ENCODE measurements around the gene SPRR4. TPM values are rescaled to one million over a fixed set of nuclear protein-coding genes. Genes with fewer than 3 reads are reported as not detected.

The SPRR4 gene
- total RNA-seq, 2 donors from 2014 or later = not detected

DNA sequence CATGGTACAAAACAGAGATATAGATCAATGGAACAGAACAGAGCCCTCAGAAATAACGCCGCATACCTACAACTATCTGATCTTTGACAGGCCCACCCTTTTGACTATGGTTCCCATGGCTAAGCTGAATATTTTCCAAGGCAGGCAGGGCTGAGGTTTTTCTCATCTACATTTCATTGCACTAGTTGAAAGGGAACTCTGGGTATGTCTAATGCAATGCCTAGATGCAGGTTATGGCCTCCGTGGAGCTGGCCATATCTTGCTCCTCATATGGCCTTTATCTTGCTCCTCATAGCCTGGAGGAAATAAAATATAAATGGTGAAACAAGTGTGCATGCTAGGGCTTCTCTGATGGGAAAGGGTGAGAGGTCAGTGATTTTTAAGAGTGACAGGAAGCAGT lies 12.9 kb upstream of the SPRR4 start:
- DNase-seq (ENCODE audit: low spot score) (no peak), ATAC-seq (no peak)
- no peaks in the 10 kb centered on the region for H3K36me3 Mint-ChIP-seq
- no peaks in the 10 kb centered on the region for H3K4me1 Mint-ChIP-seq (ENCODE audit: low read depth in 2 of 2)
- no peaks in the 10 kb centered on the region for H3K9me3 Mint-ChIP-seq
- H3K27me3 Mint-ChIP-seq = peaks cover 8 to 9% of the 10 kb centered on the region in 2 donors
- H3K27ac Mint-ChIP-seq = no peak overlapping the region
- H3K4me3 Mint-ChIP-seq = no peak overlapping the region

DNA sequence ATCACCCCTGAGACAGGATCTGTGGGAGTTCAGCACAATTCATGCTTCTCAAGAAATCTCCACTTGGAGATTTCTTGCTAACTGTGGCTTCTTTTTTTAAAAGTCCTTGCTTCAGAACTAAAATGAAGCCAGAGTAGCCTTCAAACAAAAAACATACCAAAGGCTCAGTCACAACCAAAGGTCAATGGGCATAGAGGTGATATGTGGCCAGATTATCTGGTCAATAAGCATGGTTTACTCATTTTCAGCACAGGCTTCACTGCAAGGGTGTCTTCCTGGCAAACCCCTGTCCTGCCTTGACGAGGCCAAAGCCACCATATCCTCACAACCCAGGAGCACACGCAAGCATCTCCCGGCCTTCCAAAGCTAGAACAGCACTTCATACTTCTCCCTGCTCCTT lies 11.2 kb upstream of the SPRR4 start:
- Mint-ChIP-seq H3K27me3 (peaks cover 7 to 8% of the 10 kb centered on the region in 2 donors), H3K9me3 (no peaks in the 10 kb centered on the region), H3K4me1 (ENCODE audit: low read depth in 2 of 2) (no peaks in the 10 kb centered on the region), H3K27ac (no peak overlapping the region), H3K36me3 (no peaks in the 10 kb centered on the region), H3K4me3 (no peak overlapping the region)
- DNase-seq (ENCODE audit: low spot score) (no peak), ATAC-seq (no peak)

DNA sequence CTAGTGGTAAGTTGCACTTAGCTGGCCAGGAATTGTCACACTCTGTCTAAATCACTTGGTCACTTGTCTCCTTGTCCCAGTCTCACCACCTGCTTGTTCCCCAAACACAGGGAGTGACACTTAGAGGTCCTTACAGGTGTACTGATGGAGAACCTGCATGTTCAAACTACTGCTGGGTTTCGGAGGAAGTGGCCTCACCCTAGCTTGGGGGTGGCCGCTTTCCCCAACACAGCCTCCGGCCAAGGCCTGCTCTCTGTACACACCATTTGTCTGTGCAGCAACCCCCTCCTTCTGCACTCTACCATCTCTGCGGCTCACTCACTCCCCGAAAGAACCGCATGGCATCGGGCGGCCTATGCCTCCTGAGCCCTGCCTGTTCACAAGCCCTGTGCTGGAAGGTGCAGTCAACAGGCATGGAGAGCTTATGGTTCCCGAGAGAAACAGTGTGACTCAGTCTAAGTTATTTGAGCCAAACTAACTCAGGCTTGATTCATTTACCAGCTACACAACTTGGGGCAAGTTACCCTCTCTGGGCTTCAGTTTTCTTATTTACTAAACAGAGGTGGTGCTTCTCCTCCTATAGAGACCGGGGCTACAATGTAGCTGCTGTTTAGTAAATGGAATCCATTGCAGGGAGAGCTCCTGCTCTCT lies 10.5 kb upstream of the SPRR4 start:
- ATAC-seq = peak in 1 of 2 donors; percentile 32
- no peaks in the 10 kb centered on the region for H3K36me3 Mint-ChIP-seq
- no peak overlapping the region for H3K4me3 Mint-ChIP-seq
- no peaks in the 10 kb centered on the region for H3K4me1 Mint-ChIP-seq (ENCODE audit: low read depth in 2 of 2)
- peaks cover 8 to 13% of the 10 kb centered on the region in 2 donors for H3K27me3 Mint-ChIP-seq
- no peaks in the 10 kb centered on the region for H3K9me3 Mint-ChIP-seq
- H3K27ac Mint-ChIP-seq = no peak overlapping the region
- DNase-seq (ENCODE audit: low spot score) = no peak

DNA sequence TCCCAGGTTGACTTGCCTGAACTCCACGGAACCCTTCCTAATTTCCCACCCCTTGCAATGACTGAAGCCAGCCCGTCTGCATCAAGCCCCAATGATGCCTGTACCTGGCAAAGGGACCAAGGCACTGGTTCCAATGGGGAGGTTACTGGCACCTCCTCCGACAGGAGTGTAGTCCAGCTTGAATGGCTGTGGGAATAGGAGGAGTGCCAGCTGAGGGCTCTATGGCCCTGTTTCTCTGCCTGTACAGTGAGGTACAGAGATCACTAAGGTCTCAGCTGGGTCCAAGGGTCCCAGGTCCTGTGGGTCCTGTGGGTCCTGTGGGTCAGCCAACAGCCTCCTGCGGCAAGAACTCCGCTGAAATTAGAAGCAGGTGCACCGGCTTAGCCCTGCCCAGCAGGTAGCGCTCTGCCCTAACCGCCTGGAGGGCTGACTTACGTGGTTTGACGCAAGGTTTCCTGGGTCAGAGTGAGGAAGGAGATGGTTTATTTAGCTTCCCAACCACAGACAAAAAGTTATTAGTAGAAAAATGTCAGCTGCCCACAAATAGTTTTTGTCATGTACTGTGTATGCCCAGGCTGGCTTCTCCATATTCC lies 9.9 kb upstream of the SPRR4 start:
- no peak overlapping the region for H3K4me3 Mint-ChIP-seq
- ATAC-seq = no peak
- no peak overlapping the region for H3K27ac Mint-ChIP-seq
- H3K36me3 Mint-ChIP-seq = no peaks in the 10 kb centered on the region
- peaks cover 10 to 19% of the 10 kb centered on the region in 2 donors for H3K27me3 Mint-ChIP-seq
- DNase-seq (ENCODE audit: low spot score) = no peak
- no peaks in the 10 kb centered on the region for H3K9me3 Mint-ChIP-seq
- H3K4me1 Mint-ChIP-seq (ENCODE audit: low read depth in 2 of 2) = no peaks in the 10 kb centered on the region

DNA sequence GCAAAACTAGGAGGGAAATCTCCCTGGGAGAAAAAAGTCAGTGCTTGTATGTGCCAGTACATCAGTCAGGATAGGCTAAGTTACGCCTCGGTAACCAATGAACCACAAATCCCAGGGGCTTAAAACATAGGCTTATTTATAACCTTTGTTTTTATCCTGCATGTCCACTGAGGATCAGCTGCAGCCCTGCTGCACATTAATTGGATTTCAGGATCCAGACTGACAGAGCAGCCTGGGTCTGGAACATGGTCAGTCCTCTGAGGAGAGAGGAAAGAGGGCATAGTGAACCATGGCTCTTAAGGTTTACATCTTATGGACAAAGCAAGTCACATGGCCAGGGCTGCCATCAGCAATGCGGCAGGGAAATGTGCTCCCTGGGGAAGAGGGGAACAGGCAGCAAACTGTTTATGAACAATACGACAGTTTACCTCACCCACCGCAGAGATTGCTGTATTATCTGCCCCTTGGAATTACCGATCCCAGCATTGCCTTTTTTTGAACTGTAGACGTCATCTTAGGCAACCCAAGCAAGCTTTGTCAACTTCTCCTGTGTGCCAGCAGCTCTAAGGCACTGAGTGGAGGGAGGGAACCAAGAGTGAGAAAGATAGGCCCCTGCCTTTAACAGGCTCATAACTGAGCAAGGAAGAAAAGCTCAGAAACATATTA lies 9.1 kb upstream of the SPRR4 start:
- ATAC-seq (no peak), DNase-seq (ENCODE audit: low spot score) (no peak)
- Mint-ChIP-seq H3K4me3 (no peak overlapping the region), H3K27ac (no peak overlapping the region), H3K36me3 (no peaks in the 10 kb centered on the region), H3K27me3 (peaks cover 10 to 20% of the 10 kb centered on the region in 2 donors), H3K4me1 (ENCODE audit: low read depth in 2 of 2) (no peaks in the 10 kb centered on the region), H3K9me3 (no peaks in the 10 kb centered on the region)

DNA sequence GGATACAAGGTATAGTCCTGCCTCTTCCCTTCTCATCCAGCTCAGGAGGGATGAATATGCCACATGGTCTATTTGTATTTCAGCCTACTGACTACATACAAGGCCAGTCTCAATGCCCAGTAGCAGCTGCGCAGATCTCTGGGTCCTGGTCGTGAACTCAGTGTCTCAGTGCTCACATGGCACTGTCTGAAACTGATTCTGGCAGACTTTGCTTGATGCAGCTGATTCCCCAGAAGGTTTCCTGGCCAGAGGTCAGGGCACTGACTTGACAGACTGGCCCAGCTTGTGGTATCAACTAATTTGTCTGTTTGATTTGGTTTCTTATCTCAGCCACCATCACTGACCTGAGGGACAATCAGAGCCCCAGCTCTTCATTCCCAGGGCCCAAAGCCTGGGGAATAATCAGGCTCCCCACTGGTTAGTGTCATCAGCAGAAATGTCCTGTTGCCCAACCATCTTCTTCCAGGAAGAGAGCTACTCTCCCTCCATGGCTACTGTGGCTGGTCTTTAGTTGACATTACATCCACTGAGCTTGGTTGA lies 7.5 kb upstream of the SPRR4 start:
- no peaks in the 10 kb centered on the region for H3K9me3 Mint-ChIP-seq
- ATAC-seq = no peak
- H3K4me1 Mint-ChIP-seq (ENCODE audit: low read depth in 2 of 2) = no peaks in the 10 kb centered on the region
- no peak overlapping the region for H3K4me3 Mint-ChIP-seq
- peaks cover 18 to 31% of the 10 kb centered on the region in 2 donors for H3K27me3 Mint-ChIP-seq
- H3K27ac Mint-ChIP-seq = no peak overlapping the region
- DNase-seq (ENCODE audit: low spot score) = no peak
- H3K36me3 Mint-ChIP-seq = no peaks in the 10 kb centered on the region

DNA sequence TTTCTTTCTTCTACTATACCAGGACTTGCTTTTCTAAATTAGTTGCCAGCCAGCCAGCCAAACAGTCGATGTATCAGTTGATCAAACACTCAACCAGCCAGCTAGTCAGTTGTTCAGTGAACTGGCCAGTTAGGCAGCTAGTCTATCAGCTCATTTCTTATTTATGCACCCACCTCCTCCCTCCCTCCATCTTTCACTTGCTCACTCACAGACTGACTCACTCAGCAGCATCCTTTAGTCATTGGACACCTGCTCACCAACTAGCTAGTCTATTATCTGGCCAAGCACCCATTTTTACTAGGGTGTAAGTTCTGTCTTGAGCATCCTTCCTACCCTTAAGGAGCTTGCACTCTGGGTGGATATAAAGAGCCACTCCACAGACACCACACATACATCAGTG lies 5.9 kb upstream of the SPRR4 start:
- H3K27me3 Mint-ChIP-seq = peaks cover 21 to 38% of the 10 kb centered on the region in 2 donors
- H3K36me3 Mint-ChIP-seq = no peaks in the 10 kb centered on the region
- no peaks in the 10 kb centered on the region for H3K4me1 Mint-ChIP-seq (ENCODE audit: low read depth in 2 of 2)
- ATAC-seq (peak in 1 of 2 donors; percentile 22), DNase-seq (ENCODE audit: low spot score) (no peak)
- H3K27ac Mint-ChIP-seq = no peak overlapping the region
- H3K4me3 Mint-ChIP-seq = no peak overlapping the region
- no peaks in the 10 kb centered on the region for H3K9me3 Mint-ChIP-seq

DNA sequence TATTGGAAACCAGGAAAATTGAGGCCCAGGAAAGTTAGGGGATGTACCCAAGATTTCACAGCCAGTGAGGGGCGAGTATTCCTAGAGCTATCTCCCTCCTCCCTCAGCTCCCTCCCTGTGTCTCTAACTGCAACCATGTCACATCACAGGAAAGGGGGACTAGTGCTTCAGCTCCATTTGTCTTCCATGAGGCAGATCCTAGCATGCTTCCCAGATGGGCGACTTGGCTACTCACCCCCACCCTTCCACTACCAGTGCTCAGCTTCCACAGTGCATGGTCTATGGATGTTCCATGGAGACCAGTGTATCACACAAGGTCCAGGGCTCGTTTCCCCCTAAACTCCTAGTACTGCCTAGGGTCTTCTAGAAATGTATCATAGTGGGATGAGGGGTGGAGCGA lies 4.6 kb upstream of the SPRR4 start:
- no peak for ATAC-seq
- Mint-ChIP-seq H3K9me3 (no peaks in the 10 kb centered on the region), H3K4me3 (no peak overlapping the region), H3K27me3 (peaks cover 19 to 38% of the 10 kb centered on the region in 2 donors), H3K36me3 (no peaks in the 10 kb centered on the region), H3K27ac (no peak overlapping the region), H3K4me1 (ENCODE audit: low read depth in 2 of 2) (no peaks in the 10 kb centered on the region)
- no peak for DNase-seq (ENCODE audit: low spot score)

DNA sequence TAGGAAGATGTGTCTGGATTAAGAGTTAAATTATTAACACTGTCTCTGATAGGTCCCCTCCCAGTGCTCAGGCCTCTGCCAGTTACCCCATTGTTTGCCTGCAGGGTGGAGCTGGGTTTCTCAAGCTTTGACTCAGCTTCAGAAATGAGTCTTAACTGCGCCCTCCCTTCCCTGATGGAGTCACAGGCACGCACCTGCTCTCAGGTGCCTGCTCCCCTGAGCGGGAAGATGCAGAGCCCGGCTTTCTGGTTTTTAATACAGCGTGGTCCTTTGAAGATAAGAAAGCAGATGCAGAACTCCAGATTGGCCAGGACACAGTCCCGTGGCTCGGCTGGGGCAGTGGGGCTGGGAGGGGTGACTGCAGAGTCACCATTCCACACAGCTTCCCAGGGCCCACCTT lies 3.2 kb upstream of the SPRR4 start:
- no peaks in the 10 kb centered on the region for H3K36me3 Mint-ChIP-seq
- DNase-seq (ENCODE audit: low spot score) (no peak), ATAC-seq (no peak)
- H3K27me3 Mint-ChIP-seq = peaks cover 21 to 43% of the 10 kb centered on the region in 2 donors
- no peak overlapping the region for H3K4me3 Mint-ChIP-seq
- H3K27ac Mint-ChIP-seq = no peak overlapping the region
- H3K9me3 Mint-ChIP-seq = no peaks in the 10 kb centered on the region
- no peaks in the 10 kb centered on the region for H3K4me1 Mint-ChIP-seq (ENCODE audit: low read depth in 2 of 2)

DNA sequence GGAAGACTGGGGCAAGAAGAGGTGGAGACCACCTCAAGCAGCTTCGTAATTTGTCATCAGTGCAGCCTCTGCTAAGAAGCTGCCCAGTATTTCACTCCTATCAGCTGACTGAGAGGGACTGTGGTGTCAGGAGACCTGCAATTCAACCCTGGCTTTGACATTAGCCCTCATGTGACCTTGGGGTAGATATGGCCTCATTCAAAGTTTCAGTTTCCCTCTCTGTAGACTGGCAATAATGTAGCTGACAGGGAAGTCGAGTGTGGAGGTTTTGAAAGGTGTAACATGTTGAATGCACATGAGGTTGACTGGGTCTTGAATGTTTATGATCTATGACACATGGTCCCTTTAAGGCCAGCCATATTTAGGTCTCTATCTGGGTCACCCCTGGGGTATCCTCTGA lies 2.2 kb upstream of the SPRR4 start:
- Mint-ChIP-seq H3K36me3 (no peaks in the 10 kb centered on the region), H3K9me3 (no peaks in the 10 kb centered on the region), H3K27me3 (peaks cover 28 to 54% of the 10 kb centered on the region in 2 donors), H3K4me3 (no peak overlapping the region), H3K27ac (no peak overlapping the region), H3K4me1 (ENCODE audit: low read depth in 2 of 2) (no peaks in the 10 kb centered on the region)
- DNase-seq (ENCODE audit: low spot score) = no peak
- ATAC-seq = no peak

DNA sequence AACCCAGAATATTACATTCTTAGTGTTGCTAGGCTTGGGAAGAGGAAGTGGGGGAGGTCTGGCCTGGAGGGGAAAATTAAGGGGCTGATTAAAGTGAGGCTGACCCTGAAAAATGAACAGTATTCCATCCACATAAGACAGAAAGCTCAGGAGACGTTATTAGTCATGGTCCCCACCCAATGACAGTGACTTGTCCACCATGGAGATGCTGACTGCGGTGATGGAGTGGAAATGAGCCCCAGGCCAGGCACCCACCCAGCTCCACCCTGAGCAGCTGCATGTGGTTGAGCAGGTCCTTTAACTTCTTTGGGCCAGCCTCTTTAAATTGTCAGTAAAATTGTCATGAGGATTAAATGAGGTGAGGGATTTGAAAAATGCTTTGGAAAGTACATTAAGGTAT lies 1.4 kb upstream of the SPRR4 start:
- Mint-ChIP-seq H3K4me1 (ENCODE audit: low read depth in 2 of 2) (no peaks in the 10 kb centered on the region), H3K27me3 (peaks cover 25 to 51% of the 10 kb centered on the region in 2 donors), H3K9me3 (no peaks in the 10 kb centered on the region), H3K4me3 (no peak overlapping the region), H3K36me3 (no peaks in the 10 kb centered on the region), H3K27ac (no peak overlapping the region)
- DNase-seq (ENCODE audit: low spot score) (no peak), ATAC-seq (no peak)

DNA sequence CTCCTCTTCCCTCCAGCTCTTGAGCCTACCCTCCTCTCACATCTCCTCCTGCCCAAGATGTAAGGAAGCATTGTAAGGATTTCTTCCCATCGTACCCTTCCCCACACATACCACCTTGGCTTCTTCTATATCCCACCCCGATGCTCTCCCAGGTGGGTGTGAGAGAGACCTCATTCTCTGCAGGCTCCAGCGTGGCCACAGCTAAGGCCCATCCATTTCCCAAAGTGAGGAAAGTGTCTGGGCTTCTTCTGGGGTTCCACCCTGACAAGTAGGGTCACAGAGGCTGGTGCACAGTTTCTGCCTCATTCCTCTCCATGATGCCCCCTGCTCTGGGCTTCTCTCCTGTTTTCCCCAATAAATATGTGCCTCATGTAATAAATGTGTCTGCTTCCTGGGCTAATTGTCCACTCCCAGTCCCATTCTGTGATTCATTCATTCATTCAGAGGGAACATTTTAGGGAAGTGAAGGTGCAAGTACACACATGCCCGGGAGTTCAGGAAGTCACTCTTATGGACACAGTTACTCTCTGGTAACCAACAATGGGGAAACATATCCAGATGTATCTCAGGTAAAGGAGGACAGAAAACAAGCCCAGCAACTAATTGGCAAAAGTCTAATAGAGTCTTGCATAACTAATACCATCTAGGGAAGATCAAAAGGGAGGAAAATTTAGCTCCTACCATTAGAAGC lies 1.9 kb downstream of the SPRR4 start:
- no peak overlapping the region for H3K27ac Mint-ChIP-seq
- peak in 1 of 2 donors; percentile 44 for ATAC-seq
- H3K36me3 Mint-ChIP-seq = no peaks in the 10 kb centered on the region
- H3K9me3 Mint-ChIP-seq = no peaks in the 10 kb centered on the region
- peaks cover 23 to 55% of the 10 kb centered on the region in 2 donors for H3K27me3 Mint-ChIP-seq
- H3K4me1 Mint-ChIP-seq (ENCODE audit: low read depth in 2 of 2) = no peaks in the 10 kb centered on the region
- no peak overlapping the region for H3K4me3 Mint-ChIP-seq
- no peak for DNase-seq (ENCODE audit: low spot score)

DNA sequence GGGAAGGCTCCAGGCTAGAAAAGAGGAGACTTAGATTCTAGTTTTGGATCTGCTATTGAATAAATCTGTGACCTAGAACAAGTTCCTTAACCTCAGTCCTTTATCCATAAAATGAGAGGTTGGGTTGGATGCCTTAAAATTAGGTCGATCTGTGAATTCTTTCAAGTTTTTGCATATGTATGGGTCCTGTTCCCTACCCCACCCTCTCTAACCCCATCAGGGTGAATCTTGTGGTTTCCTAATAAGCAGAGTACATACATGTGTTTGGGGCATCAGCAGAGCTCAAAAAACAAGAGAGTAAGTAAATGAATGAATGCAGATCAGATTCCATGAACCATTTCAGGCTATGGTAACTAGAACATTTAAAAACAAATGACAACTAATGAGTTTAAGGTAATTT lies 6.2 kb downstream of the SPRR4 start:
- H3K27me3 Mint-ChIP-seq = peaks cover 26 to 69% of the 10 kb centered on the region in 2 donors

DNA sequence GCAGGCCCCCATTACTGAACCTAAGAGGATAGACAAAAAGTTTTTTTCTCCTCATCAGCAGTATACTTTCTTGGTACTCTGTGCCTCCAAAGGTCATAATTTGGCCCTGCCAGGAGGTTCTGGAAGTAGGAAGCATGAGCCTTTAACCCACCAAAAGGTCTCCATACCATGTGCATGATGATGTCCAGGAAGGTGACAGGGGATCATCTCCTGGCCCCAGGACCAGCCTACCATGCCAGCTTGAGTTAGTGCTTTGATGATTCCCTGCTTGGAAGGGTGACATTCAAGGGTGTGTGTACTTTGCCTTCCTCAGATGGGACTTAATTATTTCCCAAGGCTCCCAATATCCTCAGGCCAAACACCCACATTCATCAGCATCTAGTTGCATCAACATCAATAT lies 7.2 kb downstream of the SPRR4 start:
- no peak for ATAC-seq
- no peak overlapping the region for H3K27ac Mint-ChIP-seq
- H3K4me1 Mint-ChIP-seq (ENCODE audit: low read depth in 2 of 2) = no peaks in the 10 kb centered on the region
- no peaks in the 10 kb centered on the region for H3K36me3 Mint-ChIP-seq
- H3K4me3 Mint-ChIP-seq = no peak overlapping the region
- H3K27me3 Mint-ChIP-seq = peaks cover 24 to 60% of the 10 kb centered on the region in 2 donors
- H3K9me3 Mint-ChIP-seq = no peaks in the 10 kb centered on the region
- no peak for DNase-seq (ENCODE audit: low spot score)

More for the DNA sequence above, 6.2 kb downstream of the SPRR4 start:
- Mint-ChIP-seq H3K9me3 (no peaks in the 10 kb centered on the region), H3K36me3 (no peaks in the 10 kb centered on the region), H3K4me1 (ENCODE audit: low read depth in 2 of 2) (no peaks in the 10 kb centered on the region), H3K4me3 (no peak overlapping the region), H3K27ac (no peak overlapping the region)
- DNase-seq (ENCODE audit: low spot score) (no peak), ATAC-seq (no peak)

All from natural killer cell treated with Interleukin-12 subunit alpha and Interleukin-12 subunit beta and Interleukin-15 and Interleukin-18, amount 100 ng/mL, for 72 hours (primary cell).